K562 (cell line): ENCODE data around the gene LRCOL1. TPM values are rescaled to one million over a fixed set of nuclear protein-coding genes. Genes with fewer than 3 reads are reported as not detected.

ENCODE experiments used
- BRF1 ChIP-seq: IDR thresholded peaks from 3 replicates; pipeline ENCODE4 v1.6.1; 2011; ENCODE audit warnings: borderline replicate concordance, mild to moderate bottlenecking; ENCODE audit not compliant: insufficient read length; ENCODE audit errors: extremely low read depth
- CCNT2 ChIP-seq: IDR thresholded peaks from 2 replicates; pipeline ENCODE4 v1.6.1; 2011; ENCODE audit warnings: borderline replicate concordance, low read depth, mild to moderate bottlenecking, moderate library complexity, mixed read lengths, low read length; ENCODE audit not compliant: insufficient read length; ENCODE audit errors: extremely low read depth
- DNMT1 ChIP-seq: fragments of 450-650 bp; IDR thresholded peaks from 2 replicates; pipeline ENCODE4 v1.6.1; 2016; ENCODE audit warnings: antibody characterized with exemption, mild to moderate bottlenecking
- POLR2AphosphoS2 ChIP-seq: IDR thresholded peaks from 2 replicates; pipeline ENCODE4 v1.6.1; 2012; ENCODE audit warnings: low read length, improper control_type of control experiment
- TSC22D4 ChIP-seq: fragments of 450-650 bp; IDR thresholded peaks from 2 replicates; pipeline ENCODE4 v1.6.1; 2016; ENCODE audit warnings: missing genetic modification characterization, missing biosample characterization, control low read depth
- ZNF134 ChIP-seq: fragments of 250-450 bp; sonication (Bioruptor Pico); conservative IDR thresholded peaks from 2 replicates; pipeline ENCODE4 v1.4.0; 2020
- polyA plus RNA-seq, 8 experiments: library from polyadenylated mRNA; depleted of rRNA in 4 of 8; stranded (reverse) in 5 of 8; unstranded in 3 of 8; fragments of >200 nt; fragmentation: Nextera tagmentation in 2 of 8; fragmentation: Illumina TruSeq in 1 of 8; extraction: Ambion mirVana in 2 of 8; extraction: Trizol in 1 of 8; gene quantifications; 2 replicates each; pipeline versions ENCODE4 v1.2.1 to v1.2.3, GENCODE V29; 2011 to 2014; ENCODE audit warnings: inconsistent platforms in 1 of 8, missing spikeins in 1 of 8
- total RNA-seq, 7 experiments: library from RNA; depleted of rRNA in 6 of 7; stranded (reverse); fragments of >200 nt in 6 of 7; fragmentation: Illumina TruSeq in 2 of 7; extraction: Trizol in 2 of 7; gene quantifications; 2 replicates each; pipeline versions ENCODE4 v1.2.1 to v1.2.3, GENCODE V29; 2011 to 2021; ENCODE audit warnings: low replicate concordance in 1 of 7
- TF ChIP-seq, protein P1 (sequence below): fragments of 450-650 bp; formaldehyde crosslinking; IDR thresholded peaks from 2 replicates; pipeline ENCODE4 v1.4.0; 2022; ENCODE audit warnings: missing genetic modification characterization
- TF ChIP-seq, protein P2 (sequence below): fragments of 250-450 bp; sonication (Bioruptor Pico); IDR thresholded peaks from 2 replicates; pipeline ENCODE4 v1.4.0; 2020
- TF ChIP-seq, protein P3 (sequence below): sonication (generic); formaldehyde crosslinking; IDR thresholded peaks from 2 replicates; pipeline ENCODE4 v1.9.0; 2022; ENCODE audit warnings: mild to moderate bottlenecking, missing genetic modification reagents

The LRCOL1 gene
- total and polyA plus RNA-seq, 9 of the 15 experiments (the other 6 are each of a cell fraction or from before 2014, with no cell fraction given), result not detected

DNA sequence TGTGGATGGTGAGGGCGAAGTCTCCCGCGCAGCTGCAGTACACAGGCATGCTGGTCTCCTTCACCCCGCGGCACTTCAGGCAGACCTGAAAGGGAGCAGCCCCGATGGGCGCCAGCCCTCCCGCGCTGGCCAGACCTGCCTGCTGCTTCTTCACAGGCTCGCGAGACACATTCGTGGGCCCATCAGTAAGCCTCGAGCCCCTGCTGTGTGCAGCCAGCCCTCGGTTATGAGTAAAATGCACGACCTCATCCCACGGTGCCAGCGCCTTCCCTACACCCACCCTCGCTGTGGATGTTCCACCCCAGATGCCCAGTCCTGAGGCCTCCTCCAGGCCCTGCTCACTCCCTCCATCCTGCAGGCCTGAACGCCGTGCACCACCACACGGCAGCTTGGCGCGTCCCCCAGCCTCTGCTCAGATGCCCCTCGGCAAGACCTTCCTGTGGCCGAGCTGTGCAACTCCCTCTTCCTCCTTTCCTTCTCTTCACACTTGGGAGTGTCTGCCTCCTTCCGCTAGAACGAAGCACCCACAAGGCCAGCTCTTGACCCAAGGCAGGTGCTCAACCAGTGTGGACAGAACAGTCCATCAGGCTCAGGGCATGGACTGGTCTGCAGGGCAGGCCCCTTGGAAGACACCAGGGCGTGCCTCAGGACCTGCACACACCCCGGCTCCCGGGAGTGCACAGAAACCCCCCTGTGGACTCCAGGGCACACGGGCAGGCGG, 14.7 kb upstream of the LRCOL1 start (continued):
- TF ChIP-seq, protein P1, sequence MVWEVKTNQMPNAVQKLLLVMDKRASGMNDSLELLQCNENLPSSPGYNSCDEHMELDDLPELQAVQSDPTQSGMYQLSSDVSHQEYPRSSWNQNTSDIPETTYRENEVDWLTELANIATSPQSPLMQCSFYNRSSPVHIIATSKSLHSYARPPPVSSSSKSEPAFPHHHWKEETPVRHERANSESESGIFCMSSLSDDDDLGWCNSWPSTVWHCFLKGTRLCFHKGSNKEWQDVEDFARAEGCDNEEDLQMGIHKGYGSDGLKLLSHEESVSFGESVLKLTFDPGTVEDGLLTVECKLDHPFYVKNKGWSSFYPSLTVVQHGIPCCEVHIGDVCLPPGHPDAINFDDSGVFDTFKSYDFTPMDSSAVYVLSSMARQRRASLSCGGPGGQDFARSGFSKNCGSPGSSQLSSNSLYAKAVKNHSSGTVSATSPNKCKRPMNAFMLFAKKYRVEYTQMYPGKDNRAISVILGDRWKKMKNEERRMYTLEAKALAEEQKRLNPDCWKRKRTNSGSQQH (CRISPR knock-in tag), result no peak
- TF ChIP-seq BRF1 (no peak), POLR2AphosphoS2 (peak; percentile 35; the same call in 1 of the 2 replicates), CCNT2 (no peak), ZNF134 (CRISPR knock-in tag) (no peak), TSC22D4 (tag) (no peak), DNMT1 (no peak)
- TF ChIP-seq, protein P2, sequence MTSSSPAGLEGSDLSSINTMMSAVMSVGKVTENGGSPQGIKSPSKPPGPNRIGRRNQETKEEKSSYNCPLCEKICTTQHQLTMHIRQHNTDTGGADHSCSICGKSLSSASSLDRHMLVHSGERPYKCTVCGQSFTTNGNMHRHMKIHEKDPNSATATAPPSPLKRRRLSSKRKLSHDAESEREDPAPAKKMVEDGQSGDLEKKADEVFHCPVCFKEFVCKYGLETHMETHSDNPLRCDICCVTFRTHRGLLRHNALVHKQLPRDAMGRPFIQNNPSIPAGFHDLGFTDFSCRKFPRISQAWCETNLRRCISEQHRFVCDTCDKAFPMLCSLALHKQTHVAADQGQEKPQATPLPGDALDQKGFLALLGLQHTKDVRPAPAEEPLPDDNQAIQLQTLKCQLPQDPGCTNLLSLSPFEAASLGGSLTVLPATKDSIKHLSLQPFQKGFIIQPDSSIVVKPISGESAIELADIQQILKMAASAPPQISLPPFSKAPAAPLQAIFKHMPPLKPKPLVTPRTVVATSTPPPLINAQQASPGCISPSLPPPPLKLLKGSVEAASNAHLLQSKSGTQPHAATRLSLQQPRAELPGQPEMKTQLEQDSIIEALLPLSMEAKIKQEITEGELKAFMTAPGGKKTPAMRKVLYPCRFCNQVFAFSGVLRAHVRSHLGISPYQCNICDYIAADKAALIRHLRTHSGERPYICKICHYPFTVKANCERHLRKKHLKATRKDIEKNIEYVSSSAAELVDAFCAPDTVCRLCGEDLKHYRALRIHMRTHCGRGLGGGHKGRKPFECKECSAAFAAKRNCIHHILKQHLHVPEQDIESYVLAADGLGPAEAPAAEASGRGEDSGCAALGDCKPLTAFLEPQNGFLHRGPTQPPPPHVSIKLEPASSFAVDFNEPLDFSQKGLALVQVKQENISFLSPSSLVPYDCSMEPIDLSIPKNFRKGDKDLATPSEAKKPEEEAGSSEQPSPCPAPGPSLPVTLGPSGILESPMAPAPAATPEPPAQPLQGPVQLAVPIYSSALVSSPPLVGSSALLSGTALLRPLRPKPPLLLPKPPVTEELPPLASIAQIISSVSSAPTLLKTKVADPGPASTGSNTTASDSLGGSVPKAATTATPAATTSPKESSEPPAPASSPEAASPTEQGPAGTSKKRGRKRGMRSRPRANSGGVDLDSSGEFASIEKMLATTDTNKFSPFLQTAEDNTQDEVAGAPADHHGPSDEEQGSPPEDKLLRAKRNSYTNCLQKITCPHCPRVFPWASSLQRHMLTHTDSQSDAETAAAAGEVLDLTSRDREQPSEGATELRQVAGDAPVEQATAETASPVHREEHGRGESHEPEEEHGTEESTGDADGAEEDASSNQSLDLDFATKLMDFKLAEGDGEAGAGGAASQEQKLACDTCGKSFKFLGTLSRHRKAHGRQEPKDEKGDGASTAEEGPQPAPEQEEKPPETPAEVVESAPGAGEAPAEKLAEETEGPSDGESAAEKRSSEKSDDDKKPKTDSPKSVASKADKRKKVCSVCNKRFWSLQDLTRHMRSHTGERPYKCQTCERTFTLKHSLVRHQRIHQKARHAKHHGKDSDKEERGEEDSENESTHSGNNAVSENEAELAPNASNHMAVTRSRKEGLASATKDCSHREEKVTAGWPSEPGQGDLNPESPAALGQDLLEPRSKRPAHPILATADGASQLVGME, result no peak
- TF ChIP-seq, protein P3, sequence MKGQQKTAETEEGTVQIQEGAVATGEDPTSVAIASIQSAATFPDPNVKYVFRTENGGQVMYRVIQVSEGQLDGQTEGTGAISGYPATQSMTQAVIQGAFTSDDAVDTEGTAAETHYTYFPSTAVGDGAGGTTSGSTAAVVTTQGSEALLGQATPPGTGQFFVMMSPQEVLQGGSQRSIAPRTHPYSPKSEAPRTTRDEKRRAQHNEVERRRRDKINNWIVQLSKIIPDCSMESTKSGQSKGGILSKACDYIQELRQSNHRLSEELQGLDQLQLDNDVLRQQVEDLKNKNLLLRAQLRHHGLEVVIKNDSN (CRISPR knock-in tag), result no peak
